NCI-H345 treated with DMSO at 0.1 percent for 48 hours (cell line): ENCODE measurements around the gene NMBR.
"Not testable (repeated sequence)": the region's sequence is repeated elsewhere in the genome, so short reads cannot be mapped to it uniquely, and the experiment has no call there.

ENCODE experiments used
- DNase-seq: peaks from one replicate; lab custom pipeline; 2025; ENCODE audit not compliant: unreplicated experiment; lab: John Stamatoyannopoulos, UW

The NMBR gene

GRCh38 chr6:142062861-142063260, 84.1 kb downstream of the NMBR start:
- not testable (repeated sequence) for DNase-seq

GRCh38 chr6:142058551-142059290, 88.2 kb downstream of the NMBR start:
- no peak for DNase-seq

- no peak for DNase-seq
These were observed 91.7 kb downstream of the NMBR start for GRCh38 chr6:142055219-142055618.

GRCh38 chr6:142051404-142051803, 95.5 kb downstream of the NMBR start:
- no peak for DNase-seq

- no peak for DNase-seq
These were observed 98.3 kb downstream of the NMBR start for GRCh38 chr6:142048593-142048980.

GRCh38 chr6:142047934-142048592, 98.9 kb downstream of the NMBR start:
- no peak for DNase-seq

GRCh38 chr6:142045380-142046278, 101.3 kb downstream of the NMBR start:
- no peak for DNase-seq

- DNase-seq: no peak
These were observed 111.0 kb downstream of the NMBR start for GRCh38 chr6:142035890-142036289.

- DNase-seq: no peak
These were observed 115.9 kb downstream of the NMBR start for GRCh38 chr6:142031035-142031434.

GRCh38 chr6:142030115-142030619, 116.8 kb downstream of the NMBR start:
- no peak for DNase-seq

- no peak for DNase-seq
These were observed 118.4 kb downstream of the NMBR start for GRCh38 chr6:142028527-142028926.

DNA sequence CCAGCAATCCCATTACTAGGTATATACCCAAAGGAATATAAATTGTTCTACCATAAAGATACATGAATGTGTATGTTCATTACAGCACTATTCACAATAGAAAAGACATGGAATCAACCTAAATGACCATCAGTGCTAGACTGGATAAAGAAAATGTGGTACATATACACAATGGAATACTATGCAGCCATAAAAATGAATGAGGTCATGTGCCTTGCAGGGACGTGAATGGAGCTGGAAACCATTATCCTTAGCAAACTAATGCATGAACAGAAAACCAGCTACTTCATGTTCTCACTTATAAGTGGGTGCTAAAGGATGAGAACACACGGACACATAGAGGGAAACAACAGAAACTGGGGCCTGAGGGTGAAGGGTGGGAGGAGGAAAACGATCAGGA, 119.1 kb downstream of the NMBR start:
- DNase-seq: not testable (repeated sequence)

GRCh38 chr6:142027074-142027473, 119.8 kb downstream of the NMBR start:
- no peak for DNase-seq

- no peak for DNase-seq
These were observed 120.5 kb downstream of the NMBR start for GRCh38 chr6:142026471-142026870.
